Natural killer cell treated with Interleukin-12 subunit alpha and Interleukin-12 subunit beta and Interleukin-15 and Interleukin-18, amount 100 ng/mL, for 72 hours (primary cell): ENCODE results near the gene OR52A5. TPM values are rescaled to one million over a fixed set of nuclear protein-coding genes. Genes with fewer than 3 reads are reported as not detected.

Experiments used
- ATAC-seq, 2 donors: fragments of 150-1000 bp; cut with Tn5 transposase in 1 of 2; sonication (Bioruptor Pico), chemical (Tn5 transposase) in 1 of 2; 2 replicates each; pipeline ENCODE4 v1.10.0; 2021
- DNase-seq: peaks from one replicate; pipeline ENCODE4 v3.0.0; 2022; ENCODE audit warnings: low spot score
- H3K27ac Mint-ChIP-seq, 2 donors: 1 replicate in 1 of 2; 2 replicates in 1 of 2; pipeline ENCODE4 v1.8.0; 2022; ENCODE audit warnings: mixed read lengths in 2 of 2, mild to moderate bottlenecking in 1 of 2, moderate library complexity in 1 of 2
- H3K27me3 Mint-ChIP-seq, 2 donors: 1 replicate in 1 of 2; 2 replicates in 1 of 2; pipeline ENCODE4 v1.8.0; 2022; ENCODE audit warnings: mixed read lengths in 2 of 2
- H3K36me3 Mint-ChIP-seq: one replicate; pipeline ENCODE4 v1.8.0; 2022; ENCODE audit warnings: mixed read lengths
- H3K4me1 Mint-ChIP-seq, 2 donors: 1 replicate in 1 of 2; 2 replicates in 1 of 2; pipeline ENCODE4 v1.8.0; 2022; ENCODE audit warnings: low read depth in 2 of 2, mixed read lengths in 2 of 2, mild to moderate bottlenecking in 1 of 2
- H3K4me3 Mint-ChIP-seq: one replicate; pipeline ENCODE4 v1.8.0; 2022; ENCODE audit warnings: mixed read lengths
- H3K9me3 Mint-ChIP-seq: 2 replicates; pipeline ENCODE4 v1.8.0; 2022; ENCODE audit warnings: mixed read lengths
- total RNA-seq, 2 donors: library from RNA; stranded (reverse); gene quantifications; one replicate each; pipeline ENCODE4 v1.2.3, GENCODE V29; 2022

The OR52A5 gene
- total RNA-seq, 2 donors from 2014 or later, result not detected

- ATAC-seq, result no peak
- Mint-ChIP-seq H3K4me3 (no peak overlapping the region), H3K4me1 (no peaks in the 10 kb centered on the region), H3K36me3 (no peaks in the 10 kb centered on the region), H3K27me3 (peaks cover 2 to 6% of the 10 kb centered on the region in 2 donors), H3K9me3 (no peaks in the 10 kb centered on the region), H3K27ac (no peak overlapping the region)
- DNase-seq, result no peak
Measured at GRCh38 chr11:5136261-5136660, 1.9 kb downstream of the OR52A5 start.

DNA sequence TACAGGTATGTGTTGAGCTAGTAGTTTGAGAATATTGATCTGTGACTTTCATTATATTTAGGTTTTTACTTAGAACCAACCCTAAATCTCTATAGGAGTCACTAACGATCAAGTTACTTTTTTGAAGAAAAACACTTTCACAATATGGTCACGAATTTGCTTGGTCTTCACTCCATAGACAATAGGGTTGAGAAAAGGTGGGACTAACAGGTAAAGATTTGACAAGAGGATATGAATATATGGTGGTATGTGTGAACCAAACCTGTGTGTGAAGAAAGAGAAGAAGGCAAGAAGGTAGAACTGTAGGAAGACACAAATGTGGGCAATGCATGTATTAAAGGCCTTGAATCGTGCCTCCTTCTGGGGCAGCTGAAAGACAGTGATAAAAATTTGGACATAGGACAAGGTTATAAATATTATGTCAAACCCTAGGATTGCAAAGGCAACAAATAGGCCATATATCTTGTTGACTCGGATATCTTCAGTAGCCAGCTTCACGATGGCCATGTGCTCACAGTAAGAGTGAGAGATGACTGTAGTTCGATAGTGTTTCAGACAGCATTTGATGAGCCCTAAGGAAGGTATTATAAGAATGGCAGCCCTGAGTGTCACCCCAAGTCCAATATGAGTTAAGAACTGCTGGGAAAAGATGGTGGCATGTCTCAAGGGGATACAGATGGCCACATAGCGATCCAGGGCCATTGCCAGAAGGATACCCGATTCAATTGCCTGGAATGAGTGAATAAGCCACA lies 6.4 kb downstream of the OR52A5 start:
- no peak for DNase-seq
- H3K9me3 Mint-ChIP-seq, result no peaks in the 10 kb centered on the region
- no peak overlapping the region for H3K27ac Mint-ChIP-seq
- no peak overlapping the region for H3K4me3 Mint-ChIP-seq
- H3K4me1 Mint-ChIP-seq, result no peaks in the 10 kb centered on the region
- no peaks in the 10 kb centered on the region for H3K36me3 Mint-ChIP-seq
- ATAC-seq, result no peak
- H3K27me3 Mint-ChIP-seq, result peaks cover 5% of the 10 kb centered on the region in 2 donors

DNA sequence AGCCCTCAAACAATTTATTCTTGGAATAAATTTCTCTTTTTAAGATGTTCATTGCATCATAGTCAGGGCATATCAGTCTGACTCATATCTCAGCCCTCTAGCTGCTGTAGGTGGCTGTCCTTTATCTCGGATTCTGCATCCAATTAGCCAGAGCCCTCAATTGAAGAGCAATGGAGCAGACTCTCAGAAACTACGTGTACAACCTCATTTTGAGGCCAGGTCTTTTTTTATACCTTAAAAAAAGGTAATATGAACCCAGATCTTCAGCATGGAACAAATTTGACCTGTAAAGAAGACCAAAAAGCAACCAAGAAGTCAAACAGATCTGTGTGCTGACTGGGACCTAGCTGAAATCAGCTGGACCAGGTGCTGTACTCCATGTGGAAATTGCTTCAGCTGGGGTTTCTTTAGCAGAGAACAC lies 8.7 kb downstream of the OR52A5 start:
- Mint-ChIP-seq H3K36me3 (no peaks in the 10 kb centered on the region), H3K9me3 (no peaks in the 10 kb centered on the region), H3K27me3 (peaks cover 5 to 7% of the 10 kb centered on the region in 2 donors), H3K4me3 (no peak overlapping the region), H3K4me1 (no peaks in the 10 kb centered on the region), H3K27ac (no peak overlapping the region)
- DNase-seq (no peak), ATAC-seq (no peak)

- no peak for DNase-seq
- no peaks in the 10 kb centered on the region for H3K4me1 Mint-ChIP-seq
- H3K27ac Mint-ChIP-seq, result no peak overlapping the region
- peaks cover 5 to 18% of the 10 kb centered on the region in 2 donors for H3K27me3 Mint-ChIP-seq
- no peaks in the 10 kb centered on the region for H3K9me3 Mint-ChIP-seq
- H3K36me3 Mint-ChIP-seq, result no peaks in the 10 kb centered on the region
- no peak overlapping the region for H3K4me3 Mint-ChIP-seq
- ATAC-seq, result no peak
Measured at GRCh38 chr11:5124891-5125620, 13.1 kb downstream of the OR52A5 start.

- H3K4me3 Mint-ChIP-seq, result no peak overlapping the region
- H3K27me3 Mint-ChIP-seq, result peaks cover 5 to 18% of the 10 kb centered on the region in 2 donors
- no peaks in the 10 kb centered on the region for H3K4me1 Mint-ChIP-seq
- H3K27ac Mint-ChIP-seq, result no peak overlapping the region
- H3K9me3 Mint-ChIP-seq, result no peaks in the 10 kb centered on the region
- DNase-seq, result no peak
- no peak for ATAC-seq
- H3K36me3 Mint-ChIP-seq, result no peaks in the 10 kb centered on the region
Measured at GRCh38 chr11:5123802-5124521, 14.2 kb downstream of the OR52A5 start.

- DNase-seq, result no peak
- ATAC-seq, result no peak
- Mint-ChIP-seq H3K4me1 (no peaks in the 10 kb centered on the region), H3K27ac (no peak overlapping the region), H3K4me3 (no peak overlapping the region), H3K27me3 (peaks cover 10 to 35% of the 10 kb centered on the region in 2 donors), H3K36me3 (no peaks in the 10 kb centered on the region), H3K9me3 (peaks cover 3% of the 10 kb centered on the region)
Measured at GRCh38 chr11:5118893-5119292, 19.3 kb downstream of the OR52A5 start.

- no peak for DNase-seq
- H3K9me3 Mint-ChIP-seq, result peaks cover 3% of the 10 kb centered on the region
- no peaks in the 10 kb centered on the region for H3K4me1 Mint-ChIP-seq
- no peak for ATAC-seq
- H3K4me3 Mint-ChIP-seq, result no peak overlapping the region
- H3K27ac Mint-ChIP-seq, result no peak overlapping the region
- H3K36me3 Mint-ChIP-seq, result no peaks in the 10 kb centered on the region
- peaks cover 10 to 31% of the 10 kb centered on the region in 2 donors for H3K27me3 Mint-ChIP-seq
Measured at GRCh38 chr11:5117588-5117987, 20.6 kb downstream of the OR52A5 start.

DNA sequence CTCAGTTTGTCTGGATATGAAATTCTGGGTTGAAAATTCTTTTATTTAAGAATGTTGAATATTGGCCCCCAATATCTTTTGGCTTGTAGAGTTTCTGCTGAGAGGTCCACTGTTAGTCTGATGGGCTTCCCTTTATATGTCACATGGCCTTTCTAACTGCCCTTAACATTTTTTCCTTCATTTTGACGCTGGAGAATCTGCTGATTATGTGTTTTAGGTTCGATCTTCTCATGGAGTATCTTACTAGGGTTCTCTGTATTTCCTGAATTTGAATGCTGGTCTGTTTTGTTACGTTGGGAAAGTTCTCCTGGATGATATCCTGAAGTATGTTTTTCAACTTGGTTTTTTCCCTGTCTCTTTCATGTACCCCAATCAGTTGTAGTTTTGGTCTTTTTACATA lies 22.8 kb downstream of the OR52A5 start:
- ATAC-seq, result no peak
- Mint-ChIP-seq H3K9me3 (peaks cover 5% of the 10 kb centered on the region), H3K27me3 (peaks cover 10 to 37% of the 10 kb centered on the region in 2 donors), H3K4me3 (no peak overlapping the region), H3K27ac (no peak overlapping the region), H3K36me3 (no peaks in the 10 kb centered on the region), H3K4me1 (no peaks in the 10 kb centered on the region)
- DNase-seq, result no peak

DNA sequence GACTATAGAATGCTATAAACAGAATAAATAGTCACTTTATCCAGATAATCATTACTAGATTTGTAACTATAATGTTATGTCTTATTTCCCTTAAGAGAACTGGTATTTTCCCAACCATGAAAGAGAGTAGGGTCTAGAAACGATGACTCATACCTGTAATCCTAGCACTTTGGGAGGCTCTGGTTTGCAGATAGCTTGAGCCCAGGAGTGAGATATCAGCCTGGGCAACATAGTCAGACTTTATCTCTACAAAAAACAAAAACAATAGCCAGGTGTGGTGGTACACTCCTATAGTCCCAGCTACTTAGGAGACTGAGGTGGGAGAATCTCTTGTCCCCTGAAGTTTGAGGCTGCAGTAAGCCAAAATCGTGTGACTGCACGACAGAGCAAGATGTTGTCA lies 30.9 kb downstream of the OR52A5 start:
- Mint-ChIP-seq H3K36me3 (no peaks in the 10 kb centered on the region), H3K9me3 (no peaks in the 10 kb centered on the region), H3K27me3 (peaks cover 2 to 6% of the 10 kb centered on the region in 2 donors), H3K27ac (no peak overlapping the region), H3K4me1 (no peaks in the 10 kb centered on the region), H3K4me3 (no peak overlapping the region)
- ATAC-seq (no peak), DNase-seq (no peak)

DNA sequence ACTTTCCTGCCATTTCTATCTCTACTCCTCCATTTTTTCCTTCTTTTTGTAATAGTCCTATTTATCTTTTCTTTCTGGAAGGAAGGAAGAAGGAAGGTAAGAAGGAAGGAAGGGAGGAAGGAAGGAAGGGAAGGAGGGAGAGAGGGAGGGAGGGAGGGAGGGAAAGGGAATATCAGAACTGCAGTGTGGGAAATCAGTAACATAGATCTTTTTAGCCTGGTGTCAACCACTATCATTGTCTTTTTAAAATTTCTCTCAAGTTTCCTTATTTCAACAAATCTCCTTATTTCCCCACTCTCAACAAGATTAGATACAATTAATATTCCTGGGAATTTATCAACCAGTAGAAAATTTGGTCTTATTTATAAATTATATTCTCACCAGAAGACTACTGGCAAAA lies 35.1 kb downstream of the OR52A5 start:
- no peak for ATAC-seq
- no peaks in the 10 kb centered on the region for H3K36me3 Mint-ChIP-seq

GRCh38 chr11:5102246-5102645 lies 35.9 kb downstream of the OR52A5 start:
- no peak overlapping the region for H3K27ac Mint-ChIP-seq
- H3K27me3 Mint-ChIP-seq, result peaks cover 2 to 7% of the 10 kb centered on the region in 2 donors
- H3K4me3 Mint-ChIP-seq, result no peak overlapping the region
- no peaks in the 10 kb centered on the region for H3K4me1 Mint-ChIP-seq
- no peaks in the 10 kb centered on the region for H3K9me3 Mint-ChIP-seq
- DNase-seq (no peak), ATAC-seq (no peak)
- H3K36me3 Mint-ChIP-seq, result no peaks in the 10 kb centered on the region

More for the DNA sequence above, 35.1 kb downstream of the OR52A5 start:
- Mint-ChIP-seq H3K27ac (no peak overlapping the region), H3K4me3 (no peak overlapping the region), H3K27me3 (peaks cover 2 to 7% of the 10 kb centered on the region in 2 donors), H3K4me1 (no peaks in the 10 kb centered on the region), H3K9me3 (no peaks in the 10 kb centered on the region)
- DNase-seq, result no peak

DNA sequence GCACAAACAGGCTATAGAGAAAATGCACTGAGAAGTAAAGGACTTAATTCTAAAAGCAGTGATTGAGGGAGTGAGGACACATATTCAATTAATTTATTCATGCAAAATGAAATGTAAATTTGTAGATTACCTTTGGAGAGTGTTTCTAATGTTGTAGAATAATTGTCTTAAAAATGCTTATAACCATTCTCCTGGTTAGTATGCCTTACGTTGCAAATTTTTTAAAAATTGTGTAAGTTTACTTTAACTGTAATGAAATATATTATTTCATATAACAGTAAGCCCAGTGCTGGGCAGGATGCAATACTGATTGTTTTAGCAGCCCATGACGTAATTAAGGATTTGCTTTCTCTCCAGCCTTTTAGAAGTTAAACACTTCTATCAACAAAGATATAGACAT lies 42.1 kb downstream of the OR52A5 start:
- Mint-ChIP-seq H3K4me3 (no peak overlapping the region), H3K9me3 (peaks cover 3% of the 10 kb centered on the region), H3K36me3 (no peaks in the 10 kb centered on the region), H3K27me3 (peaks cover 3 to 7% of the 10 kb centered on the region in 2 donors), H3K27ac (no peak overlapping the region), H3K4me1 (no peaks in the 10 kb centered on the region)
- DNase-seq, result no peak
- no peak for ATAC-seq

DNA sequence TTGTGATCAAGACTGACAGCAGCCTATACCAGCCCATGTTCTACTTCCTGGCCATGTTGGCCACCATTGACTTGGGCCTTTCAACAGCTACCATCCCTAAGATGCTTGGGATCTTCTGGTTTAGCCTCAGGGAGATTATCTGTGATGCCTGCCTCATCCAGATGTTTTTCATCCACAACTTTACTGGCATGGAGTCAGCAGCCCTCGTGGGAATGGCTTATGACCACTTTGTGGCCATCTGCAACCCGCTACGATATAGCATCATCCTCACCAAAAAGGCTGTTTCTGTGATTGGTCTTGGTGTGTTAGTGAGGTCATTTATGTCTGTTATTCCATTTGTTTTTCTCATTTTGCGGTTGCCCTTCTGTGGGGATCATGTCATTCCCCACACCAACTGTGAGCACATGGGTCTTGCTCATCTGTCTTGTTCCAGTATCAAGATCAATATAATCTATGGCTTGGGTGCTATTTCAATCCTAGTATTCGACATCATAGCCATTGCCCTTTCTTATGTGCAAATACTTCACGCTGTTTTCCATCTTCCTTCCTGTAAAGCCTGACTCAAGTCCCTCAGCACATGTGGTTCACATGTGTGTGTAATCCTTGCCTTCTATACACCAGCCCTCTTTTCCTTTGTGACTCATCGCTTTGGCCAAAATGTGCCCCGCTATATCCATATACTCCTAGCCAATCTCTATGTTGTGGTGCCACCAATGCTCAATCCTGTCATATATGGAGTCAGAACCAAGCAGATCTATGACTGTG lies 45.2 kb downstream of the OR52A5 start:
- ATAC-seq (no peak), DNase-seq (no peak)
- Mint-ChIP-seq H3K4me1 (no peaks in the 10 kb centered on the region), H3K4me3 (no peak overlapping the region), H3K27ac (no peak overlapping the region), H3K36me3 (no peaks in the 10 kb centered on the region), H3K27me3 (peaks cover 7 to 20% of the 10 kb centered on the region in 2 donors), H3K9me3 (peaks cover 6% of the 10 kb centered on the region)
